ENCODE data around the gene FREM2.

GRCh38 chr13:38862443-38862842, 175.6 kb downstream of the FREM2 start:
- no peak for TF ChIP-seq CTCF (IDR thresholded peaks at IDR 0.05)
- TF ChIP-seq POLR2A (IDR thresholded peaks at IDR 0.05) = no peak
- TF ChIP-seq POLR2AphosphoS5 (IDR thresholded peaks at IDR 0.05) = no peak

Measured in upper lobe of left lung (tissue), 4 donors.